ENCODE measurements around the gene TTC39C. TPM values are rescaled to one million over a fixed set of nuclear protein-coding genes. Genes with fewer than 3 reads are reported as not detected.
"Not testable (repeated sequence)": the region's sequence is repeated elsewhere in the genome, so short reads cannot be mapped to it uniquely, and the experiment has no call there.

TTC39C gene
- total RNA-seq, 2 experiments from 2014 or later = 82.6 to 91.8 TPM

DNA sequence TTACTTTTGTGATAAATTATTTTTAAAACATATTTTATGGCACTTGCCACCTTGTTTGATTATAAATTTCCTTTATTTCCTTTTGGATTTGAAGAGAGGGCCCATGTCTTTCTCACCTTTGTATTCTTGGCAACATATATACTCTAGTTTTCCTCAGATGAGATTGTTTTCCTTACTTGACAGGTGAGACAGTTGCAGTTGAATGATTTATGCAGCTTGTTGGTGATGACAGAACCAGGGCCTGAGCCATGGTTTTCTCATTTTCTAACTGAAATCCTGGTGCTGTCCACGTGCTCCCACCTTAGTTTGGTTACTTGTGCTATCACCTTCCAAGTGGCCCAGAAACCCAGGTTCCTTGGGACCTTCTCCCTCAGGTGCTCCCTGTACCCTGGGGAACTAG, 58.2 kb downstream of the TTC39C start:
- peaks cover 66% of the 10 kb centered on the region for H3K4me1 Mint-ChIP-seq (ENCODE audit: low read depth)
- no peak overlapping the region for H3K4me3 Mint-ChIP-seq
- no peaks in the 10 kb centered on the region for H3K9me3 Mint-ChIP-seq
- TF ChIP-seq, protein P1, sequence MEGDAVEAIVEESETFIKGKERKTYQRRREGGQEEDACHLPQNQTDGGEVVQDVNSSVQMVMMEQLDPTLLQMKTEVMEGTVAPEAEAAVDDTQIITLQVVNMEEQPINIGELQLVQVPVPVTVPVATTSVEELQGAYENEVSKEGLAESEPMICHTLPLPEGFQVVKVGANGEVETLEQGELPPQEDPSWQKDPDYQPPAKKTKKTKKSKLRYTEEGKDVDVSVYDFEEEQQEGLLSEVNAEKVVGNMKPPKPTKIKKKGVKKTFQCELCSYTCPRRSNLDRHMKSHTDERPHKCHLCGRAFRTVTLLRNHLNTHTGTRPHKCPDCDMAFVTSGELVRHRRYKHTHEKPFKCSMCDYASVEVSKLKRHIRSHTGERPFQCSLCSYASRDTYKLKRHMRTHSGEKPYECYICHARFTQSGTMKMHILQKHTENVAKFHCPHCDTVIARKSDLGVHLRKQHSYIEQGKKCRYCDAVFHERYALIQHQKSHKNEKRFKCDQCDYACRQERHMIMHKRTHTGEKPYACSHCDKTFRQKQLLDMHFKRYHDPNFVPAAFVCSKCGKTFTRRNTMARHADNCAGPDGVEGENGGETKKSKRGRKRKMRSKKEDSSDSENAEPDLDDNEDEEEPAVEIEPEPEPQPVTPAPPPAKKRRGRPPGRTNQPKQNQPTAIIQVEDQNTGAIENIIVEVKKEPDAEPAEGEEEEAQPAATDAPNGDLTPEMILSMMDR (IDR thresholded peaks at IDR 0.05) = no peak
- Histone ChIP-seq H3K36me3 (ENCODE audit: insufficient read depth, low read length) (peaks cover 65% of the 10 kb centered on the region), H3K4me1 (ENCODE audit: insufficient read depth, low read length) (peaks cover 16% of the 10 kb centered on the region), H3K4me3 (ENCODE audit: low read length) (no peak overlapping the region), H3K27ac (ENCODE audit: low read depth in 1 of 2, low read length in 2 of 2) (no peak overlapping the region), H3K27me3 (ENCODE audit: control insufficient read depth in 1 of 2, insufficient read depth in 2 of 2, low read length in 2 of 2) (no peaks in the 10 kb centered on the region), H3K9me3 (ENCODE audit: control insufficient read depth in 1 of 2, insufficient read depth in 1 of 2, low read length in 2 of 2) (no peaks in the 10 kb centered on the region)
- ChIA-PET POLR2A (no interaction called here), CTCF (no interaction called here)
- intact Hi-C loops (cut with DNase I, micrococcal nuclease) = no loop called here
- H3K27ac Mint-ChIP-seq = peak overlapping the region; percentile 49
- H3K27me3 Mint-ChIP-seq = no peaks in the 10 kb centered on the region
- H3K36me3 Mint-ChIP-seq (ENCODE audit: low read depth) = peaks cover 95% of the 10 kb centered on the region
- DNase-seq (no peak), ATAC-seq (ENCODE audit: poor library complexity) (no peak)

DNA sequence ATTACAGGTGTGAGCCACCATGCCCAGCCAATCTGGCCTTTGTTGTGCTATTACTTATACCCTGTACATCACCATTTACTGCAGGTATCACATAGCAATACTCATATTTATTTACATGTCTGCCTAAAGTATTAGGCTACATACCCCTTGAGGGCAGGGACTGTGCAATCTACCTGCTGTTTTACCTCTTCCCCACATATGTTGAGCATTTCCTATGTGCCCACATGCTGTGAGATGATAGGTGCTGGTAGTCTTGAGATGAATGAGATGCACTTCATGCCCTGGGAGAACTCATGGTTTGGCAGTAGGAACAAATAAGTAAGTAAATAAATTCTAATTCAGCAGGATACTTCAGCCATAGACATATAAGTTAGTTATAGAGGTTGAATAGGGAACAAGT, 59.2 kb downstream of the TTC39C start:
- DNase-seq (no peak), ATAC-seq (ENCODE audit: poor library complexity) (no peak)
- peaks cover 16% of the 10 kb centered on the region for H3K4me1 ChIP-seq (ENCODE audit: insufficient read depth, low read length)
- H3K9me3 Mint-ChIP-seq = no peaks in the 10 kb centered on the region
- TF ChIP-seq, protein P1 (IDR thresholded peaks at IDR 0.05) = no peak
- no peaks in the 10 kb centered on the region for H3K27me3 ChIP-seq (ENCODE audit: control insufficient read depth in 1 of 2, insufficient read depth in 2 of 2, low read length in 2 of 2)
- peaks cover 94% of the 10 kb centered on the region for H3K36me3 Mint-ChIP-seq (ENCODE audit: low read depth)
- no peaks in the 10 kb centered on the region for H3K27me3 Mint-ChIP-seq
- no peak overlapping the region for H3K4me3 Mint-ChIP-seq
- H3K9me3 ChIP-seq (ENCODE audit: control insufficient read depth in 1 of 2, insufficient read depth in 1 of 2, low read length in 2 of 2) = no peaks in the 10 kb centered on the region
- peak overlapping the region; percentile 49 for H3K27ac Mint-ChIP-seq
- peaks cover 64% of the 10 kb centered on the region for H3K4me1 Mint-ChIP-seq (ENCODE audit: low read depth)
- no peak overlapping the region for H3K27ac ChIP-seq (ENCODE audit: low read depth in 1 of 2, low read length in 2 of 2)
- ChIA-PET POLR2A (no interaction called here), CTCF (no interaction called here)
- intact Hi-C loops (cut with DNase I, micrococcal nuclease) = no loop called here
- H3K36me3 ChIP-seq (ENCODE audit: insufficient read depth, low read length) = peaks cover 65% of the 10 kb centered on the region
- H3K4me3 ChIP-seq (ENCODE audit: low read length) = no peak overlapping the region

DNA sequence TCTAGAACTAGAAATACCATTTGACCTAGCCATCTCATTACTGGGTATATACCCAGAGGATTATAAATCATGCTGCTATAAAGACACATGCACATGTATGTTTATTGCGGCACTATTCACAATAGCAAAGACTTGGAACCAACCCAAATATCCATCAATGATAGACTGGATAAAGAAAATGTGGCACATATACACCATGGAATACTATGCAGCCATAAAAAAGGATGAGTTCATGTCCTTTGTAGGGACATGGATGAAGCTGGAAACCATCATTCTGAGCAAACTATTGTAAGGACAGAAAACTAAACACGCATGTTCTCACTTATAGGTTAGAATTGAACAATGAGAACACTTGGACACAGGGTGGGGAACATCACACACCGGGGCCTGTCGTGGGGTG, 60.2 kb downstream of the TTC39C start:
- POLR2A ChIA-PET; intact Hi-C loops (cut with DNase I, micrococcal nuclease); H3K27ac ChIP-seq (ENCODE audit: low read depth in 1 of 2, low read length in 2 of 2); H3K27me3 Mint-ChIP-seq; H3K9me3 Mint-ChIP-seq; H3K9me3 ChIP-seq (ENCODE audit: control insufficient read depth in 1 of 2, insufficient read depth in 1 of 2, low read length in 2 of 2); H3K4me3 Mint-ChIP-seq; CTCF ChIA-PET; H3K4me3 ChIP-seq (ENCODE audit: low read length); ATAC-seq (ENCODE audit: poor library complexity); DNase-seq; H3K27me3 ChIP-seq (ENCODE audit: control insufficient read depth in 1 of 2, insufficient read depth in 2 of 2, low read length in 2 of 2): not testable (repeated sequence)
- H3K4me1 ChIP-seq (ENCODE audit: insufficient read depth, low read length) = peaks cover 14% of the 10 kb centered on the region
- H3K36me3 ChIP-seq (ENCODE audit: insufficient read depth, low read length) = peaks cover 64% of the 10 kb centered on the region
- peak overlapping the region; percentile 49 for H3K27ac Mint-ChIP-seq
- peaks cover 94% of the 10 kb centered on the region for H3K36me3 Mint-ChIP-seq (ENCODE audit: low read depth)
- peaks cover 64% of the 10 kb centered on the region for H3K4me1 Mint-ChIP-seq (ENCODE audit: low read depth)
